GM13976 (cell line): ENCODE measurements around the gene MPDZ.
A peak's percentile ranks its signal among the peaks of the same experiment; 100 is the strongest.

ENCODE experiments used
- DNase-seq: peaks from one replicate; pipeline ENCODE4 v3.0.0; 2012; ENCODE audit warnings: low spot score
- CTCF ChIP-seq: IDR thresholded peaks from 2 replicates; pipeline ENCODE4 v1.5.1; 2012; ENCODE audit warnings: borderline replicate concordance, mild to moderate bottlenecking; ENCODE audit not compliant: insufficient read depth; ENCODE audit errors: extremely low read depth, missing control alignments, control extremely low read depth
- in situ Hi-C: fragments of 300-500 bp; cut with MboI; formaldehyde crosslinking; loops from one replicate; pipeline ENCODE4 v1.12.0; 2022; ENCODE audit warnings: low sequenced_read_pairs, mixed read lengths, inconsistent platforms; ENCODE audit not compliant: unreplicated experiment

The MPDZ gene

GRCh38 chr9:13279284-13280141, at the start of gene MPDZ:
Gene MPDZ (minus strand): TSS chr9:13279692. CDS start chr9:13250315, 29,377 bp downstream.
- TF ChIP-seq CTCF, result no peak
- peak; percentile 19 for DNase-seq
- in situ Hi-C loops, result no loop called here

GRCh38 chr9:13324988-13325387, 45.5 kb upstream of the MPDZ start:
- no peak for DNase-seq
- TF ChIP-seq CTCF, result no peak
- in situ Hi-C loops, result no loop called here

- in situ Hi-C loops, result no loop called here
- TF ChIP-seq CTCF, result no peak
- DNase-seq, result no peak
These were observed 43.5 kb upstream of the MPDZ start for GRCh38 chr9:13322828-13323550.

- no peak for TF ChIP-seq CTCF
- in situ Hi-C loops, result no loop called here
- DNase-seq, result no peak
These were observed 38.5 kb upstream of the MPDZ start for GRCh38 chr9:13318027-13318426.

GRCh38 chr9:13296972-13297371, 17.5 kb upstream of the MPDZ start:
- no peak for DNase-seq
- TF ChIP-seq CTCF, result no peak
- in situ Hi-C loops, result no loop called here

- in situ Hi-C loops, result no loop called here
- no peak for DNase-seq
- TF ChIP-seq CTCF, result no peak
These were observed 16.1 kb upstream of the MPDZ start for GRCh38 chr9:13295556-13295955.
